PC-3 (cell line): Measurements from ENCODE around the gene LPAR1. TPM values are rescaled to one million over a fixed set of nuclear protein-coding genes. Genes with fewer than 3 reads are reported as not detected.

ENCODE experiments used
- ATAC-seq: fragments of 200-7000 bp; cut with Tn5 transposase; 2 replicates; pipeline ENCODE4 v1.9.1; 2020; ENCODE audit warnings: mild to moderate bottlenecking, moderate library complexity
- BruUV-seq: library from RNA; stranded (reverse); fragments of 400-500 nt; replicated peaks from 2 replicates; lab custom pipeline; 2021; lab: Mats Ljungman, UMichigan
- CTCF ChIA-PET: fragments of 300-600 bp; sonication (Branson Sonifier 250); formaldehyde crosslinking; loops from one replicate; lab custom pipeline; 2022; ENCODE audit warnings: antibody characterized with exemption; lab: Charles Lee
- POLR2A ChIA-PET: fragments of 300-600 bp; sonication (Branson Sonifier 250); formaldehyde crosslinking; loops from one replicate; lab custom pipeline; 2022; ENCODE audit warnings: antibody characterized with exemption; ENCODE audit not compliant: unreplicated experiment; lab: Charles Lee
- DNase-seq: peaks from one replicate; pipeline ENCODE4 v3.0.0-alpha.2; 2015
- H2AFZ ChIP-seq: fragments of 300-600 bp; sonication (generic); 2 replicates; pipeline ENCODE4 v1.6.0; 2016; ENCODE audit warnings: antibody characterized with exemption, low read length
- H3F3A ChIP-seq: fragments of 300-600 bp; sonication (generic); one replicate; pipeline ENCODE4 v1.6.0; 2017; ENCODE audit warnings: antibody characterized with exemption, low read length, control low read depth, mild to moderate bottlenecking; ENCODE audit not compliant: unreplicated experiment
- H3K27ac ChIP-seq: fragments of 300-600 bp; sonication (generic); 2 replicates; pipeline ENCODE4 v1.5.1; 2016; ENCODE audit warnings: mild to moderate bottlenecking, low read length
- H3K27me3 ChIP-seq: fragments of 300-600 bp; sonication (generic); 2 replicates; pipeline ENCODE4 v1.6.1; 2016; ENCODE audit warnings: low read length, mixed read lengths
- H3K36me3 ChIP-seq: fragments of 300-600 bp; sonication (generic); 2 replicates; pipeline ENCODE4 v1.6.1; 2016; ENCODE audit warnings: low read depth, mixed run types, low read length, mixed read lengths
- H3K4me1 ChIP-seq: fragments of 300-600 bp; sonication (generic); 2 replicates; pipeline ENCODE4 v1.5.1; 2016; ENCODE audit warnings: low read length; ENCODE audit not compliant: insufficient read depth
- H3K4me2 ChIP-seq: fragments of 300-600 bp; sonication (generic); 2 replicates; pipeline ENCODE4 v1.6.0; 2016; ENCODE audit warnings: low read length
- H3K4me3 ChIP-seq: fragments of 300-600 bp; sonication (generic); 2 replicates; pipeline ENCODE4 v1.5.1; 2016; ENCODE audit warnings: mild to moderate bottlenecking, low read length, mixed read lengths
- H3K79me2 ChIP-seq: fragments of 300-600 bp; sonication (generic); 2 replicates; pipeline ENCODE4 v1.6.1; 2017; ENCODE audit warnings: low read length, mixed read lengths
- H3K9ac ChIP-seq: fragments of 300-600 bp; sonication (generic); 2 replicates; pipeline ENCODE4 v1.6.0; 2016; ENCODE audit warnings: mild to moderate bottlenecking, low read length
- H3K9me2 ChIP-seq: fragments of 300-600 bp; sonication (generic); replicated peaks from 2 replicates; pipeline ENCODE4 v1.6.1; 2016; ENCODE audit warnings: mixed run types, low read length, mixed read lengths
- H3K9me3 ChIP-seq: fragments of 300-600 bp; sonication (generic); 2 replicates; pipeline ENCODE4 v1.6.1; 2016; ENCODE audit warnings: low read length, mixed read lengths
- H4K20me1 ChIP-seq: fragments of 300-600 bp; sonication (generic); 2 replicates; pipeline ENCODE4 v1.6.1; 2016; ENCODE audit warnings: low read length, mixed read lengths
- CTCF ChIP-seq: fragments of 300-600 bp; sonication (generic); conservative IDR thresholded peaks from 2 replicates; pipeline ENCODE4 v1.5.1; 2017; ENCODE audit warnings: antibody characterized with exemption, low read depth, mild to moderate bottlenecking, low read length
- EZH2 ChIP-seq: fragments of 300-600 bp; sonication (generic); IDR thresholded peaks from one replicate; pipeline ENCODE4 v1.6.1; 2017; ENCODE audit warnings: antibody characterized with exemption, mild to moderate bottlenecking, low read length; ENCODE audit not compliant: unreplicated experiment
- EZH2phosphoT487 ChIP-seq: fragments of 300-600 bp; sonication (generic); IDR thresholded peaks from 2 replicates; pipeline ENCODE4 v1.6.1; 2018; ENCODE audit warnings: mild to moderate bottlenecking, antibody characterized with exemption, low read length, borderline replicate concordance
- intact Hi-C: fragments of 100-400 bp; cut with micrococcal nuclease; formaldehyde crosslinking; loops from 2 replicates; pipeline ENCODE4 v1.9.0; 2023
- total RNA-seq: library from RNA; depleted of rRNA; stranded (reverse); fragments of >200 nt; gene quantifications from 2 replicates; pipeline ENCODE4 v1.2.3, GENCODE V29; 2014

Gene LPAR1
- total RNA-seq, 1 experiment from 2014 or later: 67.9 TPM

GRCh38 chr9:111008158-111009075, 29.9 kb downstream of the LPAR1 start:
- DNase-seq (no peak), ATAC-seq (no peak)
- BruUV-seq: no TSS peak
- H4K20me1 ChIP-seq: no peaks in the 10 kb centered on the region
- no peaks in the 10 kb centered on the region for H3K9me2 ChIP-seq
- no peak overlapping the region for H3K9ac ChIP-seq
- no peak overlapping the region for H3K4me3 ChIP-seq
- POLR2A ChIA-PET: no interaction called here
- H3K27me3 ChIP-seq: no peaks in the 10 kb centered on the region
- no peak overlapping the region for H2AFZ ChIP-seq
- H3K4me2 ChIP-seq: no peak overlapping the region
- no peaks in the 10 kb centered on the region for H3K4me1 ChIP-seq
- no peaks in the 10 kb centered on the region for H3F3A ChIP-seq
- peaks cover 57% of the 10 kb centered on the region for H3K36me3 ChIP-seq
- TF ChIP-seq EZH2phosphoT487 (no peak), EZH2 (no peak), CTCF (no peak)
- peaks cover 98% of the 10 kb centered on the region for H3K79me2 ChIP-seq
- intact Hi-C loops: no loop called here
- CTCF ChIA-PET: no interaction called here
- H3K27ac ChIP-seq: no peak overlapping the region
- no peaks in the 10 kb centered on the region for H3K9me3 ChIP-seq

- no peak overlapping the region for H3K4me2 ChIP-seq
- ChIA-PET CTCF (no interaction called here), POLR2A (no interaction called here)
- no peak overlapping the region for H3K9ac ChIP-seq
- H3K4me3 ChIP-seq: no peak overlapping the region
- H3K9me3 ChIP-seq: no peaks in the 10 kb centered on the region
- no peaks in the 10 kb centered on the region for H3K9me2 ChIP-seq
- intact Hi-C loops: no loop called here
- no peak for DNase-seq
- TF ChIP-seq EZH2 (no peak), EZH2phosphoT487 (no peak), CTCF (no peak)
- no peaks in the 10 kb centered on the region for H3K4me1 ChIP-seq
- H3K79me2 ChIP-seq: peaks cover 98% of the 10 kb centered on the region
- no peaks in the 10 kb centered on the region for H3F3A ChIP-seq
- no peaks in the 10 kb centered on the region for H3K27me3 ChIP-seq
- no peak overlapping the region for H2AFZ ChIP-seq
- ATAC-seq: no peak
- BruUV-seq: no TSS peak
- H3K27ac ChIP-seq: no peak overlapping the region
- peaks cover 60% of the 10 kb centered on the region for H3K36me3 ChIP-seq
- no peaks in the 10 kb centered on the region for H4K20me1 ChIP-seq
Measured at GRCh38 chr9:111005746-111006470, 32.4 kb downstream of the LPAR1 start.
